GM18951 (cell line): Measurements from ENCODE around the gene SEC61A1.

Experiments used
- POLR2A ChIP-seq: IDR thresholded peaks from 4 replicates; pipeline ENCODE4 v1.6.1; 2011; ENCODE audit warnings: mild to moderate bottlenecking; ENCODE audit not compliant: insufficient read length, insufficient read depth; ENCODE audit errors: extremely low read depth
- in situ Hi-C: fragments of 300-500 bp; cut with MboI; formaldehyde crosslinking; loops from one replicate; pipeline ENCODE4 v1.12.0; 2022; ENCODE audit warnings: low sequenced_read_pairs, mixed read lengths, inconsistent platforms; ENCODE audit not compliant: unreplicated experiment

The SEC61A1 gene

DNA sequence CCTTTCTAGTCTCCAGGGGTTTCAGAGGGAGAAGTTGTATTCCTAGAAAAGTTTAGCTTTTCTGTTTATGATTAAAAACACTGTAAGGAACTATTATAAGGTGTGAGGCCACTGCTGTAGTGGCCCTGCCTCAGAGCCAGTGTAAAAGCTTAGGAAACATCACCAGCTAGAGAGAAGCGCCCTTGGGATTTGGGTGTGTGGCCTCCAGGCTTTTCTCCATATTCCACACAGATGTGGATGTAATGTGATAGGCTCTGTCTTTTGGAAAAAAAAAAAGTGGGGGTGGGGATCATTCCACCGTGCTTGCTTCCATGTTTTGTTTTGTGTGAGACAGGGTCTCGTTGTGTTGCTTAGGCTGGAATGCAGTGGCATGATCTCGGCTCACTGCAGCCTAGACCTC is 13.9 kb downstream of the SEC61A1 start:
- TF ChIP-seq POLR2A = no peak

GRCh38 chr3:128066676-128067075 is 14.4 kb downstream of the SEC61A1 start:
- in situ Hi-C loops = no loop called here
- no peak for TF ChIP-seq POLR2A

More for the DNA sequence above, 13.9 kb downstream of the SEC61A1 start:
- in situ Hi-C loops = no loop called here

GRCh38 chr3:128067489-128067888 is 15.3 kb downstream of the SEC61A1 start:
- TF ChIP-seq POLR2A = no peak
- in situ Hi-C loops = no loop called here

GRCh38 chr3:128068156-128068620 is 16.0 kb downstream of the SEC61A1 start:
- in situ Hi-C loops = no loop called here
- TF ChIP-seq POLR2A = no peak

GRCh38 chr3:128069271-128069670 is 17.0 kb downstream of the SEC61A1 start:
- in situ Hi-C loops = no loop called here

DNA sequence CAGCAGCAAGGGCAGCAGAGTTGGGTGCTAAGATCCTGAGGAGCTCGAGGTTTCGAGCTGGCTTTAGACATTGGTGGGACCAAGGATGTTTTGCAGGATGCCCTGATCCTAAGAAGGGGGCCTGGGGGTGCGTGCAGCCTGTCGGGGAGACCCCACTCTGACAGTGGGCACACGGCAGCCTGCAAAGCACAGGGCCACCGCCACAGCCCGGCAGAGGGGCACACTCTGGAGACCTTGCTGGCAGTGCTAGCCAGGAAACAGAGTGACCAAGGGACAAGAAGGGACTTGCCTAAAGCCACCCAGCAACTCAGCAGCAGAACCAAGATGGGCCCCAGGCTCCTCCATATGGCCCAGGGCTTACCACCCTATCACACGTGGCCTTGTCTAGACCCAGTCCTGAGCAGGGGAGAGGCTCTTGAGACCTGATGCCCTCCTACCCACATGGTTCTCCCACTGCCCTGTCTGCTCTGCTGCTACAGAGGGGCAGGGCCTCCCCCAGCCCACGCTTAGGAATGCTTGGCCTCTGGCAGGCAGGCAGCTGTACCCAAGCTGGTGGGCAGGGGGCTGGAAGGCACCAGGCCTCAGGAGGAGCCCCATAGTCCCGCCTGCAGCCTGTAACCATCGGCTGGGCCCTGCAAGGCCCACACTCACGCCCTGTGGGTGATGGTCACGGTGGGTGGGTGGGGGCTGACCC is 18.8 kb downstream of the SEC61A1 start:
- peak; percentile 11 for TF ChIP-seq POLR2A
- in situ Hi-C loops = no loop called here

More at GRCh38 chr3:128069271-128069670, 17.0 kb downstream of the SEC61A1 start:
- peak; percentile 10 for TF ChIP-seq POLR2A

- no peak for TF ChIP-seq POLR2A
- in situ Hi-C loops = no loop called here
These were observed 19.7 kb downstream of the SEC61A1 start for GRCh38 chr3:128071771-128072453.

- in situ Hi-C loops = no loop called here
- no peak for TF ChIP-seq POLR2A
These were observed 20.4 kb downstream of the SEC61A1 start for GRCh38 chr3:128072454-128073184.

- TF ChIP-seq POLR2A = peak; percentile 14
These were observed 21.0 kb downstream of the SEC61A1 start for GRCh38 chr3:128073185-128073725.

DNA sequence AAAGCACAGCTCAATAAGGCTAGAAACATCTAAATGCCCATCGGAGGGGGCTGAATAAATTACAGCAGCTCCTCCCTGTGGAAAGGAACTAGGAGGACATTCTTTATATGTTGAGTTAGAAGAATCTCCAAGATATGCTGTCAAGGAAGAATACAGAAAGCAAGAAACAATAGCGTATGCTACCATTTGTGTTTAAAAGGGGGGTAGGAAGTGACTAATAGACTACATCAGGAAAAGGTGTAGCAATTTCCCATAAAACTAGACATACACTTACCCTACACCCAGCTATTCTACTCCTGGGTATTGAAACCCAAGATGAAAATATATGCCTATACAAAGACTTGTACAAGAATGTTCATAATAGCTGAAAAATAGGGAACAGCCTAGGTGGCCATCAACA is 21.6 kb downstream of the SEC61A1 start:
- no peak for TF ChIP-seq POLR2A
- in situ Hi-C loops = no loop called here

More at GRCh38 chr3:128073185-128073725, 21.0 kb downstream of the SEC61A1 start:
- in situ Hi-C loops = no loop called here

- no peak for TF ChIP-seq POLR2A
- in situ Hi-C loops = no loop called here
These were observed 22.7 kb downstream of the SEC61A1 start for GRCh38 chr3:128074851-128075521.

DNA sequence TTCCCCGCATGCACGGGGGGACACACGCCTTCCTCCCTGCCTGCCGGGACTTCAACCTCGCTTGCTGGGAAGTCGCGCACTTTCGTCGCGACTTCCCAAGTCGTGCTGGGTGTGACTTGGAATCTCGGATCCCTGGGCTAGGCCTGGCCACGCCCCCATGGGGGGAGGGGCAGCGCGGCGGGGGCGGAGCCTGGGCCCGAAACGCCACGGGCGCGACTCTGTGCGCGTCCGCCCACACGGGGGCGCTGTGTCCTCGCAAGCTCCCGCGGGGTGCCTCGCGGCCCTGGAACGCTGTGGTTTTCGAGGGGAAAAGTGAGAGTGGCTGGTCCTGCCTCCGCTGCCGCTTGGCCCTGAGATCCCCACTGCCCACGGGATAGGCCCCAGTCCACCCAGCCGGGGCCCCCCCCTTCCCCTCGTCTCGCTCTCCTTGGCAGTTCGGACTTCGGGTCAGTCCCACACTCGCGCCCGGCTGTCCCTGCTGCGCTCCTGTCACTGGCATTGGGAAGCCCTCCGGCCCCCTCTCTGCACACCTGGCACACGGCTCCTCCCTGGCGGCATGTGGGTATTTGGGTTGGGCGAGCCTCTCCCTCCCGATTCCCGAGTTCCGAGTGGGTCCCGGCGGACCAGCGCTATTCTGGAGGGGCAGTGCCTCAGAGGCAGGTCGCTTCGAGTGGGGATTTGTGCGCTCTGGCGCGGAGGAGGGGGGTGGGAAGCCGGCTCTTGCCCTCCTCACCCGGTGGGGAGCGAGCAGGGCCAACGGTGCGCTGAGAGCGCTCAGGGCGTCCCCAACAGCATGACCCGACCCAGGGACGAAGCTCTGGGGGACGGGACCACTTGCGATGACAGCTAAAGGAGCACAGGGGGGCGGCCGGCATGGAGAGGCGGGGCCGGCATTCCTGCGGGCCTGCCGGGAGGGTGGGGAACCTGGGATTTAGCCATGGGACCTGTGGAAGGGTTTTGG is 23.6 kb downstream of the SEC61A1 start:
- in situ Hi-C loops = no loop called here
- TF ChIP-seq POLR2A = peak; percentile 41
